GOT3 (cell line): Measurements from ENCODE around the gene RNF144A.

ENCODE experiments used
- DNase-seq: peaks from one replicate; lab custom pipeline; 2025; ENCODE audit warnings: mixed read lengths; lab: John Stamatoyannopoulos, UW

The RNF144A gene

DNA sequence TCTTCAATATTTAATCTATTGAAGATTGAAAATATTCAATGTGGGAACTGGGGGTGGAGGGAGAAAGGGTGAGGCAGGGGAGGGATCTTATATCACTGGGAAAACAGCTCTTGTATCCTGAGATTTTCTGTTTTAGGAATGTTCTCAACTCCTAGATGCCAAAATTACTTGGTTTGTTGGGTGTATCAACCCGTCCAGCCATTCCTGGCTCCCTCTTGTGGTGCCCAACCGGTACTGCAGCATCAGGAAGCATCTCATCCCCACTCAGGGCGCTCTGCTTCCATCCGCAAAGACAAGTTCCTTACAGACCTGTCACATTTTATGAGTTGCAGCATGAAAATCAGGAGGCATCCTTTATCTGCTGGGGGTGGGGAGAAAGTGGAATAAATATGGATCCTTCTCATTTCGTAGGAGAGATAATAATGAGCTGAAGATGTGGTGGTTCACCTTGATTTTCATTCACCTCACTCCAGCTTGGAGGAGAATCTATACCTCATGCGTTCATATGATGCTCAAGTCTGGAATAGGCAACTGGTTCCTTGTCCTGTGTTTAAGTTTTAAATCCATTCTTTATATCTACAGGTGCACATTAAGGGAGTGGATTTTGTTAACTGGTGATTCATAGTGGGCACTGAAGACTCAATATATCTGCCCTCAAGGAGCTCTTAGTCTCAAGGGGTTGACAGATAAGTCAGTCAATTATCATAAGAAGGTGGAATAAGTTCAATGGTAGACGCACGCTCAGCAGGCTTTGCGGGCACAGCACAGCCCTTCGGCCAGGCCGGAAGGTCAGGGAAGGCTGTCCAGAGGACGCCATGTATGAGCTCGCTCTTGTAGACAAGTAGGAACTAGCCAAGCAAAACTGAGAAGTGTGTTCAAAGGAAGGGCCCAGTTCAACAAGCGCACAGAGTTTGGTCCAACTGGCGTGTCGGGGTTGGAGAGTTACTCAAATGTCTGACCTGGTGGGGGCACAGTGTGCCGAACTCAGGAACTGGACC lies 127.3 kb downstream of the RNF144A start:
- no peak for DNase-seq

- no peak for DNase-seq
These were observed 128.7 kb downstream of the RNF144A start for GRCh38 chr2:7045601-7046590.

DNA sequence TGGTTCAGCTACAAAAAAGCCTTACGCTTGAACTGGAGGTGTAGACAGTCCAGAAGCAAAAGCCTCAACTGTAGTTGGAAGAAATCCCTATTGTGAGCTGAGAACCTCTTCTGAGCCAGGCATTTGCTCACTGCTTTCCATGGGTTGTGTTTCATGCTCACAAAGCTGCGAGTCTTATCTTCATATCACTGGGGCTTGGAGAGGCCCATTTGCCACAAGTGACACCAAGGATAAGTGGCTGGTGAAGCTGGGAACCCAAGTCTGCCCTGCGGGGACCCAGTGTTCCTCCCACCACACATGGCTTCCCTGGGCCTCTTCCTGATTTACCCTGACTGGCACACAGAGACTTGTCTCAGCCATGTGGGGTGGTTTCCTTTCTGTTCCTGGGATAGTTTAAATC lies 130.4 kb downstream of the RNF144A start:
- no peak for DNase-seq

GRCh38 chr2:7048762-7049294 lies 131.6 kb downstream of the RNF144A start:
- DNase-seq = no peak

- DNase-seq = no peak
These were observed 135.2 kb downstream of the RNF144A start for GRCh38 chr2:7052404-7052803.

DNA sequence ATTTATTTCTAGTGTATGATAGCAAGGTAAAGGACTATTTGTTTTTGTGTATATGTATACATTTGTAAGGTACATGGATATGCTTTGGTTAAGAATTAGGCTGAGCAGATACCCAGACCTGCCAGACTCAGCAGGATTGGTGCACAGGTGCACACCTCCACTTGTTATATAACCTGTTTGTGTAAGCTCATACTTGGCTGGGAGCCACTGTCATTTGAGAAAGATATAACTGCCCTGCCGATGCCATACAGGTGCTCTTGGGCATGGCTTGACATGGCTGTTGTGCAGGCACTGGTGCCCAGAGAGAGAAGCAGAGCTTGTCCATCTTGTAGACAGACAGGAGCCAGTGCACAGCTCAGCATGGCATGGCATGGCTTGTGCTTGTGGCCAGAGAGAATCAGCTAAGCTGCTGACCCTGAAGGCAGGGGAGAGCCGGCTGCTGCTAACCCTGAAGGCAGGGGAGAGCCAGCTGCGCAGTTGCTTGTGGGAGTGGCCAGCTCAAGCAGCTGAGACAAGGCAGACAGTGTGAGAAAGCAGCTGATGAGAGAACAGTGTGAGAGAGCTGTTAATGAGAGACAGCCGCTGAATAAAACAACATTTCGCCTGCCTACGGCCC lies 136.5 kb downstream of the RNF144A start:
- DNase-seq = no peak

DNA sequence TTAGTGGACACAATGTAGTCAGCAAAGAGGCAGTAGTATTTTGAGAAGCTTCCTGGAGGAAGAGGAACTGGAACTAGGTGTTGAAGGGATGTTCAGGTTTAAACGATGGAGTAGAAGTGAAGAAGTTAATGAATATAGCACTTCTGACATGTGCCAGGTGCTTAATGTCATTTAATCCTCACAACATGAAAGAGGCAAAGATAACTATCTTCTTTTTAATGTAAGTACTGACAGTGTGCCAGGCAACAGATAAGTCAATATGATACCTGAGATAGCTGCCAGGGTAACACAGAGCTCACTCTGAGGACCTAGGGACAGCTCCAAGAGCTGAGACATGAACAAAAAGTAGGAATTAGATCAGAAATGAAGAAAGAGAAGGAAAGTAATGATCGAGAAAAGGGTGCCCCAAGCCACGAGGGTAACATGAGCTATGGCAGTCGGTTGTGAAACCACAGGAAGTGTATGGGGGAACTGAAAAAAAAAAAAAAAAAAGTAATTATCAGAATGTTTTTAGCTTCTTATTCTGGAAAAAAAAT lies 140.7 kb downstream of the RNF144A start:
- DNase-seq = no peak

GRCh38 chr2:7060156-7060555 lies 142.9 kb downstream of the RNF144A start:
- DNase-seq = no peak

- no peak for DNase-seq
These were observed 143.6 kb downstream of the RNF144A start for GRCh38 chr2:7060631-7061449.

DNA sequence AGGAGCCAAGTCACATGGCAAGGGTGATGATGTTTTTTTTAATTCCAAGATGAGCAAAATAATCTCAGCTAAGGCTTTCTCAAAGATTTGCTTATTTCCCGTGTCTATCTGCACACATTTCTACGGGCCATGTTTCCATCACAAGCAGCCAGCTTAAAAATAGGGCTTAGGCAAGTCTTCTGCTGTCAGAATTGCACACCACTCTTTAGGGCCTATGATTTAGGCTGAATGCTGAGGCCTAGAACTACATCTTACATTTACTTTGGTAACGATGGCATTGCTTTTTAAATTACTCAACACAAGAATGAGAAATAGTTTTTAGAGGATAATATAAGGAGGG lies 144.2 kb downstream of the RNF144A start:
- DNase-seq = no peak

DNA sequence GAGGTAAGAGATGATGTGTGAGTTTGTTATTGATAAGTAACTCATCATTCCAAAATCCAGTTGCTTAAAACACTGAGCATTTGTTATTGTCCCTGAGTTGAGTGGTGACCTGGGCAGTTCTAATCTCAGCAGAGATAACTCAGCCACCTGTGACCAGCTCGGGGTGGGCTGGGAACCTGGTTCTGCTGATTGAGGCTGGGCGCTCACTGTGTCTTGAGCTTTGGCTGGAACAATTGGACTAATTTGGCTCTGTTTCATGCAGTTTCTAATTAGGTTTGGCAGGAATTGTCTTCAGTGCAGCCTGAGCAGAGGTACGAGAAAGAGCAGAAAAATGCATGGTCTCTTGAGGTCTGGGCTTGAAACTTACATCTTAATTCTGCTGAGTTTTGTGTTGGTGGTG lies 144.7 kb downstream of the RNF144A start:
- no peak for DNase-seq

- no peak for DNase-seq
These were observed 146.6 kb downstream of the RNF144A start for GRCh38 chr2:7063789-7064188.

- DNase-seq = no peak
These were observed 151.2 kb downstream of the RNF144A start for GRCh38 chr2:7068457-7068856.

GRCh38 chr2:7070483-7070882 lies 153.3 kb downstream of the RNF144A start:
- no peak for DNase-seq

DNA sequence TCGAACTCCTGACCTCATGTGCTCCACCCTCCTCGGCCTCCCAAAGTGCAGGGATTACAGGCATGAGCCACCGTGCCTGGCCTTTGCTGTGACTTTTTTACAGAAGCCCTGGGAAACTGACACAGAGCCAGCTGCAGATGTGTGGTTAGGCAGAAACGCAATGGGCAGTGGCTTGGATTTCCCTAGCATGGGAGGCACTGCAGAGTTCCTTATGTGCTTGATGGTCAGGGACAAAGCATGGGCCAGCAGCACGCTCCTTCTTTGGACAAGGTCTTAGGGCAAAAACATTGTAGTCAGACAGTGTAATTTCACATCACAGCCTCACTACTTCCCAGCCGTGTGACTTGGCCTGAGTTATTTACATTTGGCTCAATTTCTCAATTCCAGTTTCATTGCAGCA lies 153.9 kb downstream of the RNF144A start:
- DNase-seq = no peak

- DNase-seq = no peak
These were observed 154.8 kb downstream of the RNF144A start for GRCh38 chr2:7071916-7072556.

DNA sequence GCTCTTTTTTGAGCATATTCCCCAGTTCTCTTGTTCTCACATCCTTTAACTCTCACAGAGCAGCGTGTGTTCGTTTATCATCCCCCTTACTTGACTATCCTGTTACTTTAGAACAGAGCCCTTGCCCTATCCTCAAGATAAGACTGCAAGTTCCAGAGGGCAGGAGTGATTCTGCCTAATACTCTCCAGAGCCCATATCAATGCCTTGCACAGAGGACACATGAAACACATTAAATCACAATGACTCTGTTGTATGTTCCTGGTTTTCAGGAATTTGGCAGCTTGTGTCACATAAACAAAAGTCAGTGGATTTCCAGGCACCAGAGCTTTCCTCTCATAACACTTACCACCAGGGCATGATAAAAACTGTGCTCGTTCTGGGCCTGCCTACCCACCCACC lies 156.7 kb downstream of the RNF144A start:
- no peak for DNase-seq

DNA sequence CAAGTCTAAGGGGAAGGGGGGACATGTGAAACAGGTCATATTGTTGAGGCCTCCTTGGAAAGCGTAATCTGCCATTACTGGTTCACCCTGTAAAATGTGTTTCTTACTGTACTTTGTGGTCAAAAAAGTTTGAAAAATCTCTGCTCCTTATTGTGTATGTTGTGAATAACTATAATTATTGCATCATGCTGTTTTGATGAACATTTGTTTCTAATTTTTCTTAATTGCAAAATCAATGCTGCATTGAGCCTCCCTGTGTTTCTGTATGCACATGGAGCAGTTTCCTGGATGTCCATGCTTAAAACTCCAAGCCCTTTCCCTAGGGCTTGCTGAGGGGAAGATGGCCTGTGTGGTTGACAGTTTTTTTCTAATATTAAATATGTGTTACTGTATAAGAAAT lies 158.6 kb downstream of the RNF144A start:
- no peak for DNase-seq

GRCh38 chr2:7077660-7078267 lies 160.6 kb downstream of the RNF144A start:
- no peak for DNase-seq
